Head of caudate nucleus (tissue), 42 donors: ENCODE data around the gene TRHDE.

Experiments
- DNase-seq, 42 donors: peaks; one replicate each; pipeline versions ENCODE4 v3.0.0 to v3.0.0-alpha.2; 2020 to 2021; ENCODE audit warnings: mixed read lengths in 7 of 42
- intact Hi-C: fragments of 100-400 bp; cut with DNase I; formaldehyde crosslinking; loops from one replicate; pipeline ENCODE4 v1.15.0; 2022

The TRHDE gene

GRCh38 chr12:72300728-72301127, 28.6 kb downstream of the TRHDE start:
- DNase-seq = no peak
- intact Hi-C loops = no loop called here

GRCh38 chr12:72304751-72305150, 32.6 kb downstream of the TRHDE start:
- intact Hi-C loops = no loop called here
- no peak for DNase-seq

GRCh38 chr12:72307229-72307628, 35.1 kb downstream of the TRHDE start:
- intact Hi-C loops = no loop called here
- DNase-seq = no peak

- no peak for DNase-seq
- intact Hi-C loops = no loop called here
Measured at GRCh38 chr12:72311946-72312345, 39.8 kb downstream of the TRHDE start.

- no peak for DNase-seq
- intact Hi-C loops = no loop called here
Measured at GRCh38 chr12:72313806-72314205, 41.6 kb downstream of the TRHDE start.

- intact Hi-C loops = no loop called here
- DNase-seq = peak in 29 of 42 donors; percentile 5 to 68 (median 30)
Measured at GRCh38 chr12:72315858-72316257, 43.7 kb downstream of the TRHDE start.

GRCh38 chr12:72318341-72318740, 46.2 kb downstream of the TRHDE start:
- DNase-seq = no peak
- intact Hi-C loops = no loop called here

GRCh38 chr12:72323881-72324280, 51.7 kb downstream of the TRHDE start:
- intact Hi-C loops = no loop called here
- no peak for DNase-seq

- intact Hi-C loops = no loop called here
- peak in 9 of 42 donors; percentile 4 to 46 (median 26) for DNase-seq
Measured at GRCh38 chr12:72330301-72330700, 58.1 kb downstream of the TRHDE start.

GRCh38 chr12:72330784-72331183, 58.6 kb downstream of the TRHDE start:
- DNase-seq = no peak
- intact Hi-C loops = no loop called here

- no peak for DNase-seq
- intact Hi-C loops = no loop called here
Measured at GRCh38 chr12:72337382-72337781, 65.2 kb downstream of the TRHDE start.

GRCh38 chr12:72337946-72338345, 65.8 kb downstream of the TRHDE start:
- DNase-seq = no peak
- intact Hi-C loops = no loop called here

GRCh38 chr12:72338437-72338836, 66.3 kb downstream of the TRHDE start:
- intact Hi-C loops = no loop called here
- no peak for DNase-seq

GRCh38 chr12:72346363-72346944, 74.3 kb downstream of the TRHDE start:
- DNase-seq = peak; percentile 4 to 95 (median 82)
- intact Hi-C loops = no loop called here

GRCh38 chr12:72349491-72349890, 77.3 kb downstream of the TRHDE start:
- DNase-seq = no peak
- intact Hi-C loops = no loop called here

- intact Hi-C loops = no loop called here
- no peak for DNase-seq
Measured at GRCh38 chr12:72359416-72359815, 87.2 kb downstream of the TRHDE start.

- intact Hi-C loops = no loop called here
- DNase-seq = no peak
Measured at GRCh38 chr12:72365151-72365550, 93.0 kb downstream of the TRHDE start.

GRCh38 chr12:72366255-72366654, 94.1 kb downstream of the TRHDE start:
- no peak for DNase-seq
- intact Hi-C loops = no loop called here

- intact Hi-C loops = no loop called here
Measured at GRCh38 chr12:72368298-72368697, 96.1 kb downstream of the TRHDE start.

GRCh38 chr12:72368719-72369422, 96.7 kb downstream of the TRHDE start:
- DNase-seq = no peak
- intact Hi-C loops = no loop called here

More at GRCh38 chr12:72368298-72368697, 96.1 kb downstream of the TRHDE start:
- DNase-seq = no peak

- no peak for DNase-seq
- intact Hi-C loops = no loop called here
Measured at GRCh38 chr12:72369423-72369959, 97.3 kb downstream of the TRHDE start.
